ENCODE data around the gene ESPNL. TPM values are rescaled to one million over a fixed set of nuclear protein-coding genes. Genes with fewer than 3 reads are reported as not detected.
"Not testable (repeated sequence)": the region's sequence is repeated elsewhere in the genome, so short reads cannot be mapped to it uniquely, and the experiment has no call there.

The ESPNL gene, protein sequence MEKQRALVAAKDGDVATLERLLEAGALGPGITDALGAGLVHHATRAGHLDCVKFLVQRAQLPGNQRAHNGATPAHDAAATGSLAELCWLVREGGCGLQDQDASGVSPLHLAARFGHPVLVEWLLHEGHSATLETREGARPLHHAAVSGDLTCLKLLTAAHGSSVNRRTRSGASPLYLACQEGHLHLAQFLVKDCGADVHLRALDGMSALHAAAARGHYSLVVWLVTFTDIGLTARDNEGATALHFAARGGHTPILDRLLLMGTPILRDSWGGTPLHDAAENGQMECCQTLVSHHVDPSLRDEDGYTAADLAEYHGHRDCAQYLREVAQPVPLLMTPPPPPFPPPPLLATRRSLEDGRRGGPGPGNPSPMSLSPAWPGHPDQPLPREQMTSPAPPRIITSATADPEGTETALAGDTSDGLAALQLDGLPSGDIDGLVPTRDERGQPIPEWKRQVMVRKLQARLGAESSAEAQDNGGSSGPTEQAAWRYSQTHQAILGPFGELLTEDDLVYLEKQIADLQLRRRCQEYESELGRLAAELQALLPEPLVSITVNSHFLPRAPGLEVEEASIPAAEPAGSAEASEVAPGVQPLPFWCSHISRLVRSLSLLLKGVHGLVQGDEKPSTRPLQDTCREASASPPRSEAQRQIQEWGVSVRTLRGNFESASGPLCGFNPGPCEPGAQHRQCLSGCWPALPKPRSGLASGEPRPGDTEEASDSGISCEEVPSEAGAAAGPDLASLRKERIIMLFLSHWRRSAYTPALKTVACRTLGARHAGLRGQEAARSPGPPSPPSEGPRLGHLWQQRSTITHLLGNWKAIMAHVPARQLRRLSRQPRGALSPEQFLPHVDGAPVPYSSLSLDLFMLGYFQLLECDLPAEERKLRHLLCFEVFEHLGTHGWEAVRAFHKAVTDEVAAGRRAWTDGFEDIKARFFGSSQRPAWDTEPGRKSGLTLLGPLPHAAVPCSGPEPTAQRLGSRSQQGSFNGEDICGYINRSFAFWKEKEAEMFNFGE
- 1.0 TPM for total RNA-seq

DNA sequence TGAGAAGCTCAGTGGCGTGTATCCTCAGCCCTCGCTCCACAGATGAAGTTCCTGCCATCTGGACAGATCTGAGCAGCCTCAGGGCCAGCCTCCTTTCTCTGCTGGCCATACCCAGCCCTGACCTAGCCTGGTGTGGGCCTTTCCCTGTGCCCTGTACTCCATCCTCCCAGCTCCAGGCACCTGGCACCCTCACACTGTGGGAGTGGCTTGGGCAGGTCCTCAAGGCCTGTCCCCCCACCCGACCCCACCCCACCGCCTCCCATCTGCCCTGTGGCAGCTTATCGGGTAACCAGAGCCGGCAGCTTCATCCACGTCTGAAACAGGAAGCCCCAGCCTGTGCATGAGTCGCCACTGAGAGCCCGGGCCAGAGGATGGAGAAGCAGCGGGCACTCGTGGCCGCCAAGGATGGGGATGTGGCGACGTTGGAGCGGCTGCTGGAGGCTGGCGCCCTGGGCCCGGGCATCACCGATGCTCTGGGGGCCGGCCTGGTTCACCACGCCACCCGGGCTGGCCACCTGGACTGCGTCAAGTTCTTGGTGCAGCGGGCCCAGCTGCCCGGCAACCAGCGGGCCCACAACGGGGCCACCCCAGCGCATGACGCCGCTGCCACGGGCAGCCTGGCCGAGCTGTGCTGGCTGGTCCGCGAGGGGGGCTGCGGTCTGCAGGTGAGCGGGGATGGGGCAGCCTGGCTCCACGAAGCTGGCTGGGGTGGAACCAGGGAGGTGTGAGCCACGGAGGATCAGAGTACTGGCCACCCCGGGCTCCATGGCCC lies at the start of gene ESPNL:
Gene ESPNL, plus strand, starts transcription at position 292 of the 772 bp plus-strand sequence. Its CDS starts 80 bp downstream, at position 372.
- DNase-seq = no peak

DNA sequence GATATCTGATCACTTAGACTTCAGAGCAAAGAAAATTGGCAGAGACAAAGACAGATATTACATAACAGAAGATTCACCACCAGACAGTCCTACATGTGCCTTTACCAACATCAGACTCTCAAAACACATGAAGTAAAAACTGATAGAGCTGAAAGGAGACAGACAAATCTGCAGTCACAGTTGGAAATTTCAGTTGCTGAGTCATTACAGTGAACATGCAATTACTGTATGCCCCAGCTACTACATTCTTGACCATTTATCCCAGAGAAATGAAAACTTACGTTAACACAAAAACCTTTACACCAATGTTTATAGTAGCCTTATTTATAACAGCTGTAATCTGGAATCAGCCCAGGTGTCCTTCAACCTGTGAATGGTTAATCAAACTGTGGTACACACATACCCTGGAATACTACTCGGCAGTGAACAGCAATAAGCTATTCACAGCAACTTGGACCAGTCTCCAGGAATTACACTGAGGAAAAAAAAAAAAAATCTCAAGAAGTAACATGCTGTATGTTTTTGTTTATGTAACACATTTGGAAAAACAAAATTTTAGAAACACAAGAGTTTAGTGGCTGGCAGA lies 46.9 kb upstream of the ESPNL start:
- DNase-seq = no peak

DNA sequence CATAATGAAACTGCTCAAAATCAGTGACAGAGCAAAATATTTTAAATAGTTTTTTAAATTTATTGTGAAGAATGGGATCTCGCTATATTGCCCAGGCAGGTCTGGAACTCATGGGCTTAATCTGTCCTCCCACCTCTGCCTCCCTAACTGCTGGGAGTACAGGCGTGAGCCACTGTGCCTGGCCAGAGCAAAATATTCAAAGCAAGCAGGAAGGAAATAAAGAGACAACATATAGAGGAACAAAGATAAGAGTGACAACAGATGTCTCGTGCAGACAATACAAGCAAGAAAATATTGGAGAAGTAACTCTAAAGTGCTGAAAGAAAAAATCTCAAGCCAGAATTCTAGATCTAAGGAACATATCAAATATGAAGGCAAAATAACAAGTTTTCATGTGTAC lies 44.3 kb upstream of the ESPNL start:
- no peak for DNase-seq

DNA sequence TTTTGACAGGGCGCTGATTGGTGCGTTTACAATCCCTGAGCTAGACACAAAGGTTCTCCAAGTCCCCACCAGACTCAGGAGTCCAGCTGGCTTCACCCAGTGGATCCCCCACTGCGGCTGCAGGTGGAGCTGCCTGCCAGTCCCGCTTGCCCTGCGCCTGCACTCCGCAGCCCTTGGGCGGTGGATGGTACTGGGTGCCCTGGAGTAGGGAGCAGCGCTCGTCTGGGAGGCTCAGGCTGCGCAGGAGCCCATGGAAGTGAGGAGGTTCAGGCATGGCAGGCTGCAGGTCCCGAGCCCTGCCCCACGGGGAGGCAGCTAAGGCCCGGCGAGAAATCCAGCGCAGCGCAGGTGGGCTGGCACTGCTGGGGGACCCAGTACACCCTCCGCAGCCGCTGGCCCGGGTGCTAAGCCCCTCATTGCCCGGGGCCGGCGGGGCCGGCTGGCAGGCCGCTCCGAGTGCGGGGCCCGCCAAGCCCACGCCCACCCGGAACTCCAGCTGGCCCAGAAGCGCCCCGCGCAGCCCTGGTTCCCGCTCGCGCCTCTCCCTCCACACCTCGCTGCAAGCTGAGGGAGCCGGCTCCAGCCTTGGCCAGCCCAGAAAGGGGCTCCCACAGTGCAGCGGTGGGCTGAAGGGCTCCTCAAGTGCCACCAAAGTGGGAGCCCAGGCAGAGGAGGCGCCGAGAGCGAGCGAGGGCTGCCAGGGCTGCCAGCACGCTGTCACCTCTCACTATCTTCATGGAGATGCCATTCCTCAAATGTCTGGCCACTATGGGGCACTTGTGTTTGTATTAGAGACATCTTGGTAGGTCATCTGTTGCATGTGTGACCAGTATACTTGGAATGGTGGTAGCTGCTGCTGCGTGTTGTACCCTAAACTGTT lies 42.2 kb upstream of the ESPNL start:
- DNase-seq = not testable (repeated sequence)

DNA sequence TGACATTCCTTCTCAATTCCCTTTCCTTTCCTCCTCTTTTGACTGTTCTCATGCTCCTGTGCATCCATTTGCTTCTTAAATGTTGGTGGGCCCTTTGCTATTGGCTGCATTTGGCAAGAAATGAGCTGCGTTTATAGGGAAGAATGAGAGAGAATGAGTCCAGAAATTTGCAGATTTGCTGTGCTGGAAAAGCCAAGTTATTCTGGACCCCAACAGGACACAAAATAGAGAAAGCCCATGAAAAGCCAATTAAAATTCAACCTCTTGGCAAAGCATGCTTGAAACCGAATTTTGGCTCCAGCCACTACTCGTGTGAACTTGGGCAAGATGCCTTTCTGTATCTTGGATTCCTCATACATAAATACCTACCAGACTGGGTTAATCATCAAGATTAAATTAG lies 40.6 kb upstream of the ESPNL start:
- no peak for DNase-seq

DNA sequence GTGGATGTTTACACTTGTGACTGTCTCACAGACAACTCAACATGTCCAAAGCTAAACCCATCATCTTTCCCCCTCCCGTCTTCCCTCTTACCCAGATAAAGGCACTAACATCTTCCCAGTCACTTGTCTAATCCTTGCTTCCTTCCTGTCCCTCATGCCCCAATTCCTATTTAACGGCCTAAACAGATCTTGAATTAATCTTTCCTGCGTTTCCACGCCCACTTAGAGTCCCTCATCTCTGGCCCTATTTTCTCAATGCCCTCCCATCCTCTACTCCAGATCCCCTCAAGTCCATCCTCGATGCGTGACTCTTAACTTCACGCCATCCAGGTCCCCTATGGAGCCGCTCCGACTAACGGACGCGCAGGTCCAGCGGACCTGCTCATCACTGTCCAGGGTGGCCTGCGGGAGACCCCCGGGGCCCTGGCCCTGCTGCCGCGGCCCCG lies 40.0 kb upstream of the ESPNL start:
- DNase-seq = no peak

DNA sequence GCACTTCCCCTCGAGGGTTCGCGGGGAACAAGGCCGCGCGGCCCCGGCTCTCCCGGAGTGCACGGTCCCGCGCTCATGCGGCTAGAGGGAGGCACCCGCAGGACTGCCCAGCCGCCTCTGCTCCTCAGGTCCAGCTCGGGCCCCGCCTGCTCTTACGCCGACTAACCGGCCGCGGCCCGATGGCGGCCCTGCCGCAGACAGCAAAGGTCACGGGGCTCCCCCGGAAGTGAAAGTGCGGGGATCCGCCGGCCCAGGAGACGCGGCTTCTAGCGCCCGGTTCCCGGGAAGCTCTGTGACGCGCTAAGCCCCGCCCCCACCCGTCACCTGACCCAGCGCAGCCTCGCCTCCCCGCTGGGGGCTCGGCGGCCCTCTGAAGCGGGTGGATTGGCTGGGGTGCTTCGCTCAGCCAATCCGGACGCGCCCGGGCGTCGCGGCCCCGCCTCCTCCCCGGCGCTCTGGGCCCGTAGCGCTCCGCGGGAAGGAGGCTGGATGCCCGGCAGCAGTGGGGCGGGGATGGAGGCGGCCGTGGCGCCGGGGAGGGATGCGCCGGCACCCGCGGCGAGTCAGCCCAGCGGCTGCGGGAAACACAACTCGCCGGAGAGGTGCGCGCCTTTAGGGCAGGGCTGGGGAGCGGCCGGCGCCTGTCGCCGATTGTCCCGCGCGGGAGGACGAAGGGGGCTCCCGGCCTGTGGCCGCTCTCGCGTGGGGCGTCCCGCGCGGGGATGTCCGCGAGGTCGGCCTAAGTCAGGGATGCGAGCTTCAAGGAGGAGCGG lies 39.4 kb upstream of the ESPNL start, which contains the start of gene SCLY:
Gene SCLY, plus strand, starts transcription at position 460 of the 773 bp plus-strand sequence. Its CDS starts 54 bp downstream, at position 514.
- peak; percentile 99 for DNase-seq

DNA sequence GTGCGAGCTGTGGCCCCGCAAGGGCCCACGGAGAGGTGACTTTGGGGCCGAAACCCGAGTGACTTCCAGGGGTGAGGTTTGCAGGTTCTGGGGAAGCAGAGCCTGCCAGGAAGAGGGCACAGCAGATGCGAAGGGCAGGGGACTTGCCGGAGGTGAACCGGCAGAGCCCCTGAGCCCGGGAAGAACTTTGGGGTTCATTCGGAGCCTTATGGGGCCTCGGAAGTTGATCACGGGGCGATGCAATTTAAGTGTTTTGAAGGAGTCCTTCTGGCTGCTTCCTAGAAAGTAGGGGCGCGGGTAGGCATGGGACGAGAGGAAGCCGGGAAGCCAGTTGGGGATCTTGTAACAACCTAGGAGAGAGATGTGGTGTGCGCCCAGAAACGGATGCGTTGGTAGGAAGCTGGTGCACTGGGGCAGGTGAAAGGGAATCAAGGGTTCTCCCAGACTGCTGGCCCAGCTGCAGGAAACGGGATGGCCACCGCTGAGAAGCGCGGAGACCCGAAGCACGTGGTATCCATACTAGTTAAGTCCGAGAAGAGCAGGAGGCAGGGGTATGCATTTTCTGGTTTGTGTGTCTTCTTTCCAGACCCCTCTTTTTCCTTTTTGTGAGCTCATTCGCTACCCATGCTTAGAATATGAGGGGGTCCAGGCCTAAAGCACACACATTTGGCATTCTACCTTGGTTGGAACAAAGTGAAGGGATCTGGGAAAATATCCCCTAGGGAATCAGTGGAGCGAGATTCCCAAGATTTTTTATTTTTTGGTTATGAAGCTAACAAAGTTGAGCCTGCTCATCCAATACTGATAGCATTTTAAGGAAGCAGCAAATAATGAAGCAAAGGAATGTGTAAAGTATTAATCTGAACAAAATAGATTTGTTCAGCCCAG lies 38.6 kb upstream of the ESPNL start:
- peak; percentile 48 for DNase-seq

DNA sequence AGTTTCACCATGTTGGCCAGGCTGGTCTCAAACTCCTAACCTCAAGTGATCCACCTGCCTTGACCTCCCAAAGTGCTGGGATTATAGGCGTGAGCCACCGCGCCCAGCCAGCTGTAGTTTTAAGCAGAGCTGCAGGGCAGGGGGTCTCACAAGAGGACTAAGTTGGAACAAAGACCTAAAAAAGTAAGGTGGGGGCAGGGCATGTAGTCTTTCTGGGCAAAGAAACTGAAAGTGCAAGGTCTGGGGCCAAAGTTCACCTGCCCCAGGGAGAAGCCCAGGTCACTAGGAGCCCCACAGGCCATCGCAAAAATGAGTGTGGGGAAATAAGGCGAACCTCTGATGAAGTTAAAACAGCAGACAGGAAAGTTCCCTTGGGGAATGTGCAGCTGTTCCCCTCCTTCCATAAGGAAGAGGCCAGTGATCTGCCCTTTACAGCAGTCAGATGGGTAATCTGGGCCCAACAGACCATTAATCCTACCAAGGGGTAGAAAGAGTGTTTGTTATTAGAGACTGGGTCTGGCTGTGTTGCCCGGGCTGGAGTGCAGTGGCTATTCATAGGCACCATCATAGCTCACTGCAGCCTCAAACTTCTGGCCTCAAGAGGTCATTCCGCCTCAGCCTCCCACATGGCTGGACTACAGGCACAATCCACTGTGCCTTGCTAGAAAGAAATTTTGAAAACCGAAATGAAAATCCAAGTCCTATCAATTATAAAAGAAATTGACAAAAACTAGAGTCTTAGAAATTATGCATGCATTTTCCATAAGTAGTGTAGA lies 36.5 kb upstream of the ESPNL start:
- peak; percentile 43 for DNase-seq

DNA sequence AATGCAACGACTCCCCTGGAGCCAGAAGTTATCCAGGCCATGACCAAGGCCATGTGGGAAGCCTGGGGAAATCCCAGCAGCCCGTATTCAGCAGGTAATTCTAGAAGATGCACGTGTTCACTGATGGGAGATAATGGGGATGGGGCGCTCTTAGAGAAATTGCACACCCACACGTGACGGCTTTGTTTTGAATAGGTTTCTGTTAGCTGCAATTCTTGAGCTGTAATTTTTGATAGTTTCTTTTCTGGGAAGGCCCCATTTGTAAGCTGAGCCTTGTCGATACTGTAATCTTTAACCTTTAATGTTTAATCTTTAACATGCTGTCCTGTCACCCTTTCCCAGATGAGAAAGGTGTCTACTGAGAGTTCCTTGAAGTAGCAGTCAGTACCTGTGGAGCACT lies 35.8 kb upstream of the ESPNL start:
- no peak for DNase-seq

DNA sequence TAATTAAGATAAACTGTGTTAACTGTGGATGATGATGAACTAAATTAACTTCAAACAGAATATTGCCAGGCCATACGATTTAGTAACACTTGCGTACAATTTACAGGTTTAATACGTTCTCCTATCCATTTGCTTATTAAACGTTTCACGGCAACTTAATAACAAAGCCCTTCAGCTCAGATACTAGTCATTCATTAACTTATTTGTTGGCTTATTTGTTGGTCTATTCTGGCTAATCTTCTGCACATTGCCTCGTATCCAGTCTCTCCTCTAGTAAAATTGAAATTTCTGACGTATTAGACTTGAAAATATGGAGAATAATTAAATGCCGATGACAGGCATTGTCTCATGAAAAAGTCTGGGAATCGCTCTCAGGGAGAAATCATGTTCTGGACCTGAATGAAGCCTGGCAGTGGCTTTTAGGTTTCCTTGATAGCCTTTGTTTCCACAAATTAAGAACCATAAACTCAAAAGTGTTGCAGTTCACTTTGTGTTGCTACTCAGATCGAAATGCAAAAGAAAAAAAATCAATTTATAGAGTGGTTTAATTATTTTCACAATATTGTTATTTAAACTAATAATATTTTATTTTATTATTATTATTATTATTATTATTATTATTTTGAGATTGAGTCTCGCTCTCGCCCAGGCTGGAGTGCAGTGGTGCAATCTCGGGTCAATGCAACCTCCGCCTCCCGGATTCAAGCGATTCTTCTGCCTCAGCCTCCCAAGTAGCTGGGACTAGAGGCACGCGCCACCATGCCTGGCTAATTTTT lies 34.9 kb upstream of the ESPNL start:
- no peak for DNase-seq

DNA sequence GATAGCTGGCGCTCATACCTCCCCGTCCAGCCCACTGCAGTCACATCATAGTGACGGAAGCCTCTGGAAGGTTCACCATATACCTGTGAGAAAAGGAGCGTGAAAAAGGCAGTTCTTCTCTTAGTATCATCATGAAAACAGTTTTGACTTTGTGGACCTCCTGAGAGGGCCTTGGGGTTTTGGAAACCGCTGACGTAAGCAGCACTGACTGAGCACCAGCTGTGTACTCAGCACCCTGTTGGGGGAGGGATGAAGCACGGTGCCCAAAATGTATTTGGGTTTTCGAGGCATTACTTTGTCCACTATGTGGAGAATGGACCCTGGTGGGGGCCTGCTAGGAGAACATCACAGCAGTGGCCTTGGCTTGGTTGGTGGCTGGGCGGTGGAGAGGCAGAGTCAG lies 33.9 kb upstream of the ESPNL start:
- no peak for DNase-seq

DNA sequence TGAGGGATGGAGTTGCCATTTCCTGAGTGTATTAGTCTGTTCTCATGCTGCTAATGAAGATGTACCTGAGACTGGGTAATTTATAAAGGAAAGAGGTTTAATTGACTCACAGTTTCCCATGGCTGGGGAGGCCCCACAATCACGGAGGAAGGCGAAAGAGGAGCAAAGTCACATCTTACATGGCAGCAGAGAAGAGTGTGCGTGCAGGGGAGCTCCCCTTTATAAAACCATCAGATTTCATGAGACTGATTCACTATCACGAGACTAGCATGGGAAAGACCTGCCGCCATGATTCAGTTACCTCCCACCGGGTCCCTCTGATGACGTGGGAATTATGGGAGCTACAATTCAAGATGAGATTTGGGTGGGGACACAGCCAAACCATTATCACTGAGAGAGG lies 33.4 kb upstream of the ESPNL start:
- DNase-seq = not testable (repeated sequence)

DNA sequence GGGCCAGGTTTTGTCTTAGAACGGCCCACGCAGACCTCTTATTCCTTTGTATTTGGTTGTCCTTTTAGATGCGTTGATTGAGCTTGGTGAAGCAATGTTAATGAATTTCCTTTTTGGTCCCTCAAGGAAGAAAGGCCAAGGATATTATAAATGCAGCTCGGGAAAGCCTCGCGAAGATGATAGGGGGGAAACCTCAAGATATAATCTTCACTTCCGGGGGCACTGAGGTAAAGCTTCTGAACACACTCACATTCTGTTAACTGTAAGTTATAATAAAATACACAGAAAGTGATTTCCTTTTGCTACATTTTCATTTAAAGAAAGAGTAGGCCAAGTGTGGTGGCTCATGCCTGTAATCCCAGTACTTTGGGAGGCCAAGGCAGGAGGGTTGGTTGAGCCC lies 32.2 kb upstream of the ESPNL start:
- no peak for DNase-seq

DNA sequence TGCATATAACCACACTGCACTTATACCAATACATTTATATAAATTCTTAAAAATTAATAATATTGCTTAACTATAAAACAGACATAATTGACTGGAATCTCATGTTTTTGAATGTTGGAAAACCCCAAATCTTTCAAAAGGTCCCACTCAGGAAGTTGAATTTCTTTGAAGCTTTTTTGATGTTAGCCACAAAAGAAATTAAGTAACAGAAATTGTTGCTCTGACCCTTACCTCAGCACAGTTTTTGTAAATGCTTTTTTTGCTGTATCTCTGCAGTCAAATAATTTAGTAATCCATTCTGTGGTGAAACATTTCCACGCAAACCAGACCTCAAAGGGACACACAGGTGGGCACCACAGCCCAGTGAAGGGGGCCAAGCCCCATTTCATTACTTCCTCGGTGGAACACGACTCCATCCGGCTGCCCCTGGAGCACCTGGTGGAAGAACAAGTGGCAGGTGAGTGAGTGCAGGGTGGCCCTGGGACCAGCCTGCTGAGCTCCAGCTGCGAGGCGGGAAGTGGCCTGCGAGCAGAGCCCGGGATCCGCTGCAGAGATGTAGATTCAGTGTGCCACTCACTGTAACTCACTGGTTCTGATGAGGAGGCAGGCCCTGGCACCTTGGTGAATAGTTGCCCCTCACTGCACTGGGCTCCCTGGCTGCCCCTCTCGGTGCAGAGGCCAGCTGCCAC lies 31.0 kb upstream of the ESPNL start:
- no peak for DNase-seq

DNA sequence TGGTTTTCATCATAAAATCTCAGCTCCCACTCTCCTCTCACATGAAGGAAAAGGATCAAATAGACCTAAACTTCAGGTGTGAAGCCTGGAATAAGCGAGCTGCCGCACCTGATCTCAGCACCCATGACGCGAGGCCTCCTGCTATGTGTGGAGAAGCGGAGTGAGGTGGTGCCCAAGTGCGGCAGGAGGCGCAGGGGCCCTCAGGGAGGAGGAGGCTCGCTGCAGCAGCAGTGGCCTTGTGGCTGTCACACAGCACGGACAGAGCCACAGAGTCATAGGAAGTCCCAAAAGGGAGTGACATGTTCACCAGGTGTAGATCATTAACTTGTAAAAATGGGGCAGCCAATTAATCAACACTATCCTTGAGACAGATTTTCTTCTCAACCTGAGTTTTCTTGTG lies 30.3 kb upstream of the ESPNL start:
- no peak for DNase-seq
